GM12873 (cell line): Measurements from ENCODE around the gene CELF2.

ENCODE experiments used
- CTCF ChIP-seq: IDR thresholded peaks from 2 replicates; pipeline ENCODE4 v1.5.1; 2012; ENCODE audit warnings: low read depth, mild to moderate bottlenecking, moderate library complexity, low read length, control low read depth; ENCODE audit not compliant: insufficient read depth; ENCODE audit errors: missing control alignments

Gene CELF2

GRCh38 chr10:11170993-11171851, 153.6 kb downstream of the CELF2 start:
- no peak for TF ChIP-seq CTCF

- TF ChIP-seq CTCF = no peak
Measured at GRCh38 chr10:11173042-11173441, 155.4 kb downstream of the CELF2 start.

GRCh38 chr10:11175823-11176243, 158.2 kb downstream of the CELF2 start:
- peak; percentile 24 for TF ChIP-seq CTCF

GRCh38 chr10:11176746-11177145, 159.1 kb downstream of the CELF2 start:
- no peak for TF ChIP-seq CTCF

DNA sequence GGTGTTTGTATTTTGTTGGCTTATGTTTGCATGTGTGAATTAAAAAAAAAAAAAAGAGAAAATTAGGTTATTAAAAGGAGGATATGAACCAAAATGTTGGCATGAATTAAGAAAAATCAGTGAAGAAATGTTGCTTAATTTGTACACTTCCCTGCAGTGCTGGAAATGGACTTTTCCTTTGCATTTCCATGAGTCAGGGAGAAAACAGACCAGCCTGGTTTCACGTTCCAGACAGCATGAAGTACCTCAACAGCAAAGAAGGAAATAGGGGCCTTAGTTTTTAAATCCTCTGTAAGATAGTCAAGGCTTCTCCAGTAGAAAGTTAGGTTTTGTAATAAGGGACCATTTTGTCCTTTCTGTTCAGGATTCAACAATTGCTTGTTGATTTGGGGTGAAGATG, 159.7 kb downstream of the CELF2 start:
- no peak for TF ChIP-seq CTCF

GRCh38 chr10:11177926-11178471, 160.3 kb downstream of the CELF2 start:
- no peak for TF ChIP-seq CTCF

GRCh38 chr10:11178606-11179515, 161.2 kb downstream of the CELF2 start:
- no peak for TF ChIP-seq CTCF
